Nephron progenitor cell (in vitro differentiated cells): Measurements from ENCODE around the gene SPEF2.

ENCODE experiments used
- DNase-seq: peaks from one replicate; pipeline ENCODE4 v3.0.0; 2021
- H3K27ac Mint-ChIP-seq: 2 replicates; pipeline ENCODE4 v1.8.0; 2021; ENCODE audit warnings: mild to moderate bottlenecking, moderate library complexity, mixed read lengths
- H3K27me3 Mint-ChIP-seq: 2 replicates; pipeline ENCODE4 v1.8.0; 2021; ENCODE audit warnings: mild to moderate bottlenecking, low read depth, mixed read lengths; ENCODE audit not compliant: poor library complexity
- H3K36me3 Mint-ChIP-seq: 2 replicates; pipeline ENCODE4 v1.8.0; 2021; ENCODE audit warnings: low read depth, mixed read lengths
- H3K4me1 Mint-ChIP-seq: 2 replicates; pipeline ENCODE4 v1.8.0; 2021; ENCODE audit warnings: mixed read lengths
- H3K4me3 Mint-ChIP-seq: 2 replicates; pipeline ENCODE4 v1.8.0; 2021; ENCODE audit warnings: mild to moderate bottlenecking, moderate library complexity, mixed read lengths
- H3K9me3 Mint-ChIP-seq: 2 replicates; pipeline ENCODE4 v1.8.0; 2021; ENCODE audit warnings: mild to moderate bottlenecking, moderate library complexity, mixed read lengths
- TF ChIP-seq, protein P1 (sequence below): fragments of 200-600 bp; sonication (generic); IDR thresholded peaks from 2 replicates; pipeline ENCODE4 v1.5.0; 2021; ENCODE audit warnings: antibody characterized with exemption

SPEF2 gene

DNA sequence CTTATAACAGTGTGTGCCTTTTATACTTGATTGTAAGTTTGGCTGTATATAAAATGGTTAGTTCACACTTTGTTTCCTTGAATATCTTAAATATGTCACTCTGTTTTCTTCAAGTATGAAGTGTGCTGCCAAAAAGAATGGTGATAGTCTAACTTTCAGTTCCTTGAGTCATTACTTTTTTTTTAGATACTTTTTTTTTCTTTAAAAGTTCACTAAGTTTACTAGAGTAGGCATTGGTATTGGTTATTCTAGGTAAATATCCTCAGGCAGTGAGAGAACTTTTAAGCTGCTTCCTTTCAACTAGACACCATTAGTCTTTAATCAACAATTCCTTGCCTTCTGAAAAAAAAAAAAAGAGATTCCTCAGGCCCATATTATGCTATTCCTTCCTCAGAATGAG is 41.9 kb downstream of the SPEF2 start:
- TF ChIP-seq, protein P1, sequence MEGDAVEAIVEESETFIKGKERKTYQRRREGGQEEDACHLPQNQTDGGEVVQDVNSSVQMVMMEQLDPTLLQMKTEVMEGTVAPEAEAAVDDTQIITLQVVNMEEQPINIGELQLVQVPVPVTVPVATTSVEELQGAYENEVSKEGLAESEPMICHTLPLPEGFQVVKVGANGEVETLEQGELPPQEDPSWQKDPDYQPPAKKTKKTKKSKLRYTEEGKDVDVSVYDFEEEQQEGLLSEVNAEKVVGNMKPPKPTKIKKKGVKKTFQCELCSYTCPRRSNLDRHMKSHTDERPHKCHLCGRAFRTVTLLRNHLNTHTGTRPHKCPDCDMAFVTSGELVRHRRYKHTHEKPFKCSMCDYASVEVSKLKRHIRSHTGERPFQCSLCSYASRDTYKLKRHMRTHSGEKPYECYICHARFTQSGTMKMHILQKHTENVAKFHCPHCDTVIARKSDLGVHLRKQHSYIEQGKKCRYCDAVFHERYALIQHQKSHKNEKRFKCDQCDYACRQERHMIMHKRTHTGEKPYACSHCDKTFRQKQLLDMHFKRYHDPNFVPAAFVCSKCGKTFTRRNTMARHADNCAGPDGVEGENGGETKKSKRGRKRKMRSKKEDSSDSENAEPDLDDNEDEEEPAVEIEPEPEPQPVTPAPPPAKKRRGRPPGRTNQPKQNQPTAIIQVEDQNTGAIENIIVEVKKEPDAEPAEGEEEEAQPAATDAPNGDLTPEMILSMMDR: no peak
- H3K27ac Mint-ChIP-seq: no peak overlapping the region
- peaks cover 11% of the 10 kb centered on the region for H3K36me3 Mint-ChIP-seq
- no peaks in the 10 kb centered on the region for H3K4me1 Mint-ChIP-seq
- peaks cover 3% of the 10 kb centered on the region for H3K9me3 Mint-ChIP-seq
- DNase-seq: no peak
- H3K4me3 Mint-ChIP-seq: no peak overlapping the region
- H3K27me3 Mint-ChIP-seq: no peaks in the 10 kb centered on the region

DNA sequence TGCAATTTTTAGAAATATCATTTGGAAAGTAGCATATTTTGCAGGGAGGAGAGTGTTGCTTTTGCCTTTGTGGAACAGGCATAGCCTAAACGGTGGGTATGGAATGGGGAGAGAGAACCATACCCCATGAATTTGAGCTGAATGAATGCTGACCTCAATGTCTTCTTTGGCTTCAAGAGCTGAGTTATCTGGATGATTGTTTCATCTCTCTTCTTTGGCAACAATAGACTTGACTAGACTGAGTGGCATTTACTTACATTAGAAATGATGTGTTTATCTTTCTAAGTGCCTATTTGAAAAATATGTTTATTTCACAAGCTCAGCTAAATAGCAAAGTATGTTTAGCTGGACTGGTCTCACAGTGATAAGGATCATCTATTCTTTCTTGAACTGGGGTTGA is 42.8 kb downstream of the SPEF2 start:
- no peak overlapping the region for H3K4me3 Mint-ChIP-seq
- H3K36me3 Mint-ChIP-seq: peaks cover 11% of the 10 kb centered on the region
- H3K27me3 Mint-ChIP-seq: no peaks in the 10 kb centered on the region
- no peak overlapping the region for H3K27ac Mint-ChIP-seq
- no peaks in the 10 kb centered on the region for H3K4me1 Mint-ChIP-seq
- no peak for DNase-seq
- TF ChIP-seq, protein P1: no peak
- peaks cover 3% of the 10 kb centered on the region for H3K9me3 Mint-ChIP-seq

DNA sequence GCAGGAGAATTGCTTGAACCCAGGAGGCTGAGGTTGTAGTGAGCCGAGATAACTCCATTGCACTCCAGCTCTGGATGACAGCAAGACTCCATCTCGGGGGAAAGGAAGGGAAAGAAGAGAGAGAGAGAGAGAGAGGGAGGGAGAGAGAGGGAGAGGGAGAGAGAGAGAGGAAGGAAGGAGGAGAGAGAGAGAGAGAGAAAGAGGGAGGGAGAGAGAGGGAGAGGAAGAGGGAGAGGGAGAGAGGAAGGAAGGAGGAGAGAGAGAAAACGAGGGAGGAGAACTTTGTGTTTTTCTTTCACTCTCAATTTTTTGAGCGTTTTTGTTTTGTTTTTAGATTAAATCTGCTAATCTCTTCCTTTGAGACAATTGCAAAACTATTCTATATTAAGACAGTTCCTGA is 46.9 kb downstream of the SPEF2 start:
- H3K27me3 Mint-ChIP-seq: no peaks in the 10 kb centered on the region
- H3K27ac Mint-ChIP-seq: no peak overlapping the region
- peaks cover 3% of the 10 kb centered on the region for H3K9me3 Mint-ChIP-seq

DNA sequence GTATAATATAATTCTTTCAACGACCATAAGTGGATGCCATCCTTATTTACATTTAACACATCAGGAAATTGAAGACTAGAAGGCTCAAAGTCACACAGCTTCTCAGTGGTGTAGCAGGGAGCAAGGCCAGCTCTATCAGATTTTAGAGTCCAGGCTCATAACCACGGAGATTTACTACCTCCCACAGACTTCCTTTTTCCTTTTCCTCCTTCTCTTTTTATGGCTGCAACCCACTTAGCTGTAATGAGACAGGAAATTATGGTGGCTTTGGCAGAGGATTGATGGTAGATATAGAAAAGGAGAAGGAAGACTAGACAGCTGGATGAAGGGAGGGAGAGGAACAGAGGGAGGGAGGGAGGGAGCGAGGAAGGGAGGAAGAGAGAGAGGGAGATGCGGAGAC is 47.4 kb downstream of the SPEF2 start:
- H3K4me1 Mint-ChIP-seq: no peaks in the 10 kb centered on the region
- H3K27ac Mint-ChIP-seq: no peak overlapping the region
- no peak overlapping the region for H3K4me3 Mint-ChIP-seq
- TF ChIP-seq, protein P1: no peak
- peaks cover 3% of the 10 kb centered on the region for H3K9me3 Mint-ChIP-seq
- H3K36me3 Mint-ChIP-seq: peaks cover 15% of the 10 kb centered on the region
- DNase-seq: no peak
- H3K27me3 Mint-ChIP-seq: no peaks in the 10 kb centered on the region

More for the DNA sequence above, 46.9 kb downstream of the SPEF2 start:
- Mint-ChIP-seq H3K4me1 (no peaks in the 10 kb centered on the region), H3K4me3 (no peak overlapping the region), H3K36me3 (peaks cover 15% of the 10 kb centered on the region)
- TF ChIP-seq, protein P1: no peak
- DNase-seq: no peak

DNA sequence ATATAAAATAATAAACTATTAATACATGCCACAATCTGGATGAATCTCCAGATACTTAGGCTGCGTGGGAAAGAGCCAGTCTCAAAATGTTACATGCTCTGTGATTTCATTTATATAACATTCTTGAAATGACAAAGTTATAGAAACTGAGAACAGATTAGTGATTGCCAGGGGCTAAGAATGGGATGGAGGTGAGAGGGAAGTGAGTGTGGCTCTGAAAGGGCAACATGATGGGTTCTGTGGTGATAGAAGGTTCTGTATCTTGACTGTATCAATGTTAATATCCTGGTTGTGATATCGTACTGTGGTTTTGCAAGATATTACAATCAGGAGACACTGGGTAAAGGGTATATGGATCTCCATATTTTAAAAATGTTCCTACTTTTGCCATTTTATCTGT is 50.7 kb downstream of the SPEF2 start:
- no peak for DNase-seq
- TF ChIP-seq, protein P1: no peak
- Mint-ChIP-seq H3K27ac (no peak overlapping the region), H3K36me3 (peaks cover 7% of the 10 kb centered on the region), H3K4me1 (no peaks in the 10 kb centered on the region), H3K9me3 (no peaks in the 10 kb centered on the region), H3K27me3 (no peaks in the 10 kb centered on the region), H3K4me3 (no peak overlapping the region)

DNA sequence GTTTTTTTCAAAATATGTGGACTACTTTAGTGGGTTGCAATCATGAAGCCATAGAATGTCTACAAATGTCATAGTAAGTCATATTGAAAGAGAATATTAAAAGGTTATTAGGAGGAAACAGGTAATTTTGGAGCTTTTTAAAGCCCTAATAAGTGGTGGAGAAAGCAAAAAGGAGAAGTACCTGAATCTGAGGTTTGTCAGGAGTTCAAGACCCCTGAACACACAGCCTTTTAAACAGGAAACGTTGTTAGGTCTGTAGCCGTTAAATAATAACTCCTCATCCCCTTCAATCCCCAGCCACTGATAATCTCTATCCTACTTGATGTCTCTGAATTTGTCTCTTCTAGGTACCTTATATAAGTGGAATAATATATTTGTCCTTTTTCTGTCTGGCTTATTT is 51.1 kb downstream of the SPEF2 start:
- H3K4me3 Mint-ChIP-seq: no peak overlapping the region
- TF ChIP-seq, protein P1: no peak
- DNase-seq: no peak
- H3K27me3 Mint-ChIP-seq: no peaks in the 10 kb centered on the region
- peaks cover 4% of the 10 kb centered on the region for H3K36me3 Mint-ChIP-seq
- H3K27ac Mint-ChIP-seq: no peak overlapping the region
- no peaks in the 10 kb centered on the region for H3K9me3 Mint-ChIP-seq
- H3K4me1 Mint-ChIP-seq: no peaks in the 10 kb centered on the region
